H1 (cell line): ENCODE results near the gene COMMD7. TPM values are rescaled to one million over a fixed set of nuclear protein-coding genes. Genes with fewer than 3 reads are reported as not detected.

Experiments
- CTCF ChIA-PET: fragments of 300-600 bp; sonication (Branson Sonifier 250); formaldehyde crosslinking; loops from one replicate; lab custom pipeline; 2021; ENCODE audit not compliant: partially characterized antibody; lab: Charles Lee
- POLR2A ChIA-PET: fragments of 300-600 bp; sonication (Branson Sonifier 250); formaldehyde crosslinking; loops from one replicate; lab custom pipeline; 2021; ENCODE audit warnings: inconsistent platforms; ENCODE audit not compliant: partially characterized antibody; lab: Charles Lee
- DNase-seq, 2 experiments: peaks; one replicate each; pipeline versions ENCODE4 v3.0.0 to v3.0.0-alpha.2; 2010 to 2022; ENCODE audit warnings: low spot score in 2 of 2, low read depth in 1 of 2, mixed read lengths in 1 of 2
- FAIRE-seq: peaks from 2 replicates; lab custom pipeline; 2011; peaks lifted over from hg19 to GRCh38; lab: Jason Lieb, UNC
- H2AFZ ChIP-seq: 2 replicates; pipeline ENCODE4 v1.8.1; 2012; ENCODE audit warnings: low read length, inconsistent platforms
- H2AK5ac ChIP-seq: 2 replicates; pipeline ENCODE4 v1.6.1; 2013; ENCODE audit warnings: low read depth, low read length
- H2BK120ac ChIP-seq: replicated peaks from 2 replicates; pipeline ENCODE3; 2013; ENCODE audit warnings: low read depth, low read length, inconsistent platforms
- H2BK12ac ChIP-seq: 2 replicates; pipeline ENCODE4 v1.6.1; 2013; ENCODE audit warnings: low read depth, low read length
- H2BK15ac ChIP-seq: 2 replicates; pipeline ENCODE4 v1.6.1; 2013; ENCODE audit warnings: low read length
- H2BK20ac ChIP-seq: 2 replicates; pipeline ENCODE4 v1.6.1; 2013; ENCODE audit warnings: low read length
- H2BK5ac ChIP-seq: 2 replicates; pipeline ENCODE4 v1.6.1; 2013; ENCODE audit warnings: low read depth, low read length
- H3K14ac ChIP-seq: 2 replicates; pipeline ENCODE4 v1.6.1; 2013; ENCODE audit warnings: inconsistent platforms; ENCODE audit not compliant: insufficient read length
- H3K18ac ChIP-seq: 2 replicates; pipeline ENCODE4 v1.6.1; 2013; ENCODE audit warnings: low read length; ENCODE audit errors: extremely low read depth
- H3K23ac ChIP-seq: 2 replicates; pipeline ENCODE4 v1.6.1; 2013; ENCODE audit warnings: inconsistent platforms; ENCODE audit not compliant: insufficient read length
- H3K23me2 ChIP-seq: 2 replicates; pipeline ENCODE4 v1.6.1; 2013; ENCODE audit warnings: low read depth, low read length
- H3K27ac ChIP-seq: 2 replicates; pipeline ENCODE4 v1.6.1; 2011; ENCODE audit warnings: low read depth, low read length, inconsistent platforms
- H3K27me3 ChIP-seq, 4 experiments: replicated peaks in 1 of 4; 1 replicate in 1 of 4; 2 replicates in 3 of 4; pipeline versions ENCODE4 v1.6.1 to v1.8.1; 2011 to 2013; ENCODE audit warnings: low read length in 3 of 4, mild to moderate bottlenecking in 3 of 4, inconsistent platforms in 2 of 4, mixed read lengths in 2 of 4, moderate library complexity in 1 of 4; ENCODE audit not compliant: control insufficient read depth in 3 of 4, insufficient read depth in 3 of 4; ENCODE audit errors: extremely low read depth in 1 of 4
- H3K36me3 ChIP-seq, 4 experiments: 2 replicates each; pipeline versions ENCODE4 v1.6.1 to v1.8.1; 2011 to 2013; ENCODE audit warnings: mild to moderate bottlenecking in 4 of 4, low read length in 3 of 4, moderate library complexity in 2 of 4, control low read depth in 1 of 4, inconsistent platforms in 1 of 4; ENCODE audit not compliant: insufficient read depth in 4 of 4, control insufficient read depth in 2 of 4
- H3K4ac ChIP-seq: replicated peaks from 2 replicates; pipeline ENCODE3; 2013; ENCODE audit warnings: low read length, low read depth, mixed read lengths, inconsistent platforms; ENCODE audit not compliant: insufficient read length
- H3K4me1 ChIP-seq, 4 experiments: replicated peaks in 1 of 4; 1 replicate in 1 of 4; 2 replicates in 3 of 4; pipeline versions ENCODE4 v1.6.1 to v1.8.1; 2011 to 2013; ENCODE audit warnings: low read length in 3 of 4, inconsistent platforms in 2 of 4, mixed read lengths in 1 of 4; ENCODE audit not compliant: insufficient read depth in 4 of 4, control insufficient read depth in 3 of 4
- H3K4me2 ChIP-seq, 2 experiments: 2 replicates each; pipeline versions ENCODE4 v1.6.1 to v1.8.1; 2011 to 2013; ENCODE audit warnings: low read depth in 2 of 2, low read length in 2 of 2, control low read depth in 1 of 2, inconsistent platforms in 1 of 2, mild to moderate bottlenecking in 1 of 2; ENCODE audit not compliant: insufficient read depth in 1 of 2
- H3K4me3 ChIP-seq, 4 experiments: fragments of 200-600, 300-600 bp in 1 of 4; sonication (generic), shearing (Covaris generic), sonication (Bioruptor Twin) in 1 of 4; 2 replicates each; pipeline versions ENCODE4 v1.5.1 to v1.8.1; 2011 to 2016; ENCODE audit warnings: low read length in 4 of 4, low read depth in 3 of 4, control low read depth in 2 of 4, inconsistent platforms in 2 of 4, mild to moderate bottlenecking in 2 of 4, mixed read lengths in 1 of 4, moderate library complexity in 1 of 4; ENCODE audit not compliant: insufficient read depth in 2 of 4; ENCODE audit errors: extremely low read depth in 1 of 4
- H3K56ac ChIP-seq: replicated peaks from 2 replicates; pipeline ENCODE3; 2013; ENCODE audit warnings: low read depth, mild to moderate bottlenecking, mixed read lengths, low read length, inconsistent platforms; ENCODE audit not compliant: insufficient read length
- H3K79me1 ChIP-seq: 2 replicates; pipeline ENCODE4 v1.6.1; 2013; ENCODE audit warnings: low read depth, low read length, control low read depth
- H3K79me2 ChIP-seq, 2 experiments: 2 replicates each; pipeline versions ENCODE4 v1.6.1 to v1.8.1; 2012 to 2013; ENCODE audit warnings: low read length in 2 of 2, mild to moderate bottlenecking in 2 of 2, inconsistent platforms in 1 of 2; ENCODE audit not compliant: insufficient read depth in 2 of 2, control insufficient read depth in 1 of 2
- H3K9ac ChIP-seq, 4 experiments: replicated peaks in 1 of 4; 1 replicate in 1 of 4; 2 replicates in 3 of 4; pipeline versions ENCODE4 v1.6.1 to v1.8.1; 2011 to 2013; ENCODE audit warnings: low read depth in 3 of 4, low read length in 3 of 4, control low read depth in 2 of 4, mild to moderate bottlenecking in 2 of 4, moderate library complexity in 2 of 4, inconsistent platforms in 1 of 4; ENCODE audit errors: extremely low read depth in 1 of 4
- H3K9me3 ChIP-seq, 2 experiments: 2 replicates each; pipeline versions ENCODE4 v1.6.1 to v1.8.1; 2012 to 2013; ENCODE audit warnings: mild to moderate bottlenecking in 2 of 2, moderate library complexity in 2 of 2, control low read depth in 1 of 2, inconsistent platforms in 1 of 2, low read depth in 1 of 2, low read length in 1 of 2, mixed read lengths in 1 of 2; ENCODE audit not compliant: insufficient read depth in 2 of 2
- H4K20me1 ChIP-seq, 2 experiments: replicated peaks in 1 of 2; 2 replicates each; pipeline versions ENCODE3 to v1.8.1; 2011 to 2013; ENCODE audit warnings: inconsistent platforms in 2 of 2, low read length in 2 of 2, mild to moderate bottlenecking in 1 of 2; ENCODE audit not compliant: insufficient read depth in 2 of 2, control insufficient read depth in 1 of 2
- H4K5ac ChIP-seq: 2 replicates; pipeline ENCODE4 v1.6.1; 2013; ENCODE audit warnings: low read length, low read depth, mixed read lengths, inconsistent platforms; ENCODE audit not compliant: insufficient read length
- H4K8ac ChIP-seq: 2 replicates; pipeline ENCODE4 v1.8.0; 2013; ENCODE audit warnings: mild to moderate bottlenecking, moderate library complexity, low read length, inconsistent platforms; ENCODE audit not compliant: insufficient read depth; ENCODE audit errors: extremely low read depth
- H4K91ac ChIP-seq: replicated peaks from 2 replicates; pipeline ENCODE3; 2013; ENCODE audit warnings: low read length, mixed read lengths, inconsistent platforms; ENCODE audit not compliant: insufficient read length
- FOSL1 ChIP-seq: IDR thresholded peaks from 2 replicates; pipeline ENCODE4 v1.6.1; 2011; ENCODE audit warnings: mild to moderate bottlenecking, low read depth, low read length, moderate library complexity; ENCODE audit not compliant: insufficient read depth
- WGBS, 2 experiments: shearing (Covaris generic) in 1 of 2; methylation state at CpG; one replicate each; pipeline versions ENCODE4 v1.1.6 to v1.1.7; 2013 to 2015; ENCODE audit warnings: low lambda C conversion rate in 2 of 2, mixed read lengths in 2 of 2, inconsistent platforms in 1 of 2, low coverage in 1 of 2, missing lambda C conversion rate in 1 of 2; ENCODE audit not compliant: insufficient replicate concordance in 2 of 2, insufficient coverage in 1 of 2, insufficient read length in 1 of 2; ENCODE audit errors: extremely low coverage in 1 of 2, missing lambda C conversion rate in 1 of 2; 5-methylcytosine and 5-hydroxymethylcytosine counted together
- polyA plus RNA-seq, 7 experiments: library from polyadenylated mRNA; depleted of rRNA in 3 of 7; stranded (reverse) in 5 of 7; unstranded in 2 of 7; fragments of >200 nt in 5 of 7; fragments of 200-250 nt in 2 of 7; gene quantifications; 1 replicate in 5 of 7; 2 replicates in 1 of 7; 4 replicates in 1 of 7; pipeline versions ENCODE4 v1.2.1 to v1.2.3, GENCODE V29; 2011 to 2013; ENCODE audit warnings: missing spikeins in 2 of 7, mixed read lengths in 2 of 7
- total RNA-seq: library from RNA; stranded (reverse); fragmentation: NEBNext Ultra II Directional; extraction: Animal tissue kit (Norgen Biotek cat#: 25700); gene quantifications from 2 replicates; pipeline ENCODE4 v1.2.1, GENCODE V29; 2021

The COMMD7 gene
- total and polyA plus RNA-seq, 2 of the 8 experiments (the other 6 are each of a cell fraction or from before 2014, with no cell fraction given): 39.4 to 48.9 TPM

- CTCF ChIA-PET: interaction anchor here (1.6 to 3.4 kb wide), 2 partner anchors 9 to 133 kb away, joined by 7 to 12 read pairs; no protein-coding TSS in a partner anchor
- no peak overlapping the region for H3K56ac ChIP-seq
- peaks cover 0 to 4% (median 0%) of the 10 kb centered on the region in 4 experiments; a peak in 2 of 7 replicates for H3K4me1 ChIP-seq
- POLR2A ChIA-PET: interaction anchor here (1.5 kb wide), 1 partner anchor 9 kb away, joined by 3 read pairs; no protein-coding TSS in a partner anchor
- FAIRE-seq: no peak
- no peak overlapping the region for H3K23ac ChIP-seq
- no peak overlapping the region for H2BK120ac ChIP-seq
- H3K9me3 ChIP-seq: no peaks in the 10 kb centered on the region
- H3K36me3 ChIP-seq: no peaks in the 10 kb centered on the region
- no peak overlapping the region for H3K14ac ChIP-seq
- H3K27me3 ChIP-seq: no peaks in the 10 kb centered on the region; a peak in 1 of 7 replicates
- no peak for DNase-seq
- no peaks in the 10 kb centered on the region for H3K79me1 ChIP-seq
- no peak overlapping the region for H3K4ac ChIP-seq
- no peak overlapping the region for H3K27ac ChIP-seq
- no peak for TF ChIP-seq FOSL1
- H4K8ac ChIP-seq: no peak overlapping the region
- no peaks in the 10 kb centered on the region for H4K20me1 ChIP-seq
- no peak overlapping the region for H3K4me3 ChIP-seq
- H3K18ac ChIP-seq: no peak overlapping the region
- no peak overlapping the region for H2BK12ac ChIP-seq
- no peak overlapping the region for H2BK5ac ChIP-seq
- no peak overlapping the region for H4K5ac ChIP-seq
- H3K4me2 ChIP-seq: no peak overlapping the region
- H3K23me2 ChIP-seq: no peaks in the 10 kb centered on the region
- H2AFZ ChIP-seq: no peak overlapping the region
- H2BK15ac ChIP-seq: no peak overlapping the region
- H2AK5ac ChIP-seq: no peak overlapping the region
- H3K9ac ChIP-seq: no peak overlapping the region
- H2BK20ac ChIP-seq: no peak overlapping the region
- WGBS, 2 experiments: 61% methylated on average over 2 of the region's 2 CpGs; no CpG with 5 or more reads in 1 of the 2 experiments
- no peak overlapping the region for H4K91ac ChIP-seq
- no peaks in the 10 kb centered on the region for H3K79me2 ChIP-seq
These were observed 87.3 kb downstream of the COMMD7 start for GRCh38 chr20:32655903-32656512.
